SK-N-SH (cell line): ENCODE measurements around the gene GLUD1. TPM values are rescaled to one million over a fixed set of nuclear protein-coding genes. Genes with fewer than 3 reads are reported as not detected.
"Not testable (repeated sequence)": the region's sequence is repeated elsewhere in the genome, so short reads cannot be mapped to it uniquely, and the experiment has no call there.

Source experiments
- CTCF ChIA-PET: fragments of 300-600, 350-600 bp; formaldehyde crosslinking; extraction: SDS; loops from one replicate; lab custom pipeline; 2021; lab: Yijun Ruan, JAX
- POLR2A ChIA-PET: fragments of 350-600 bp; sonication (Branson Sonifier 250); formaldehyde crosslinking; extraction: SDS; loops from one replicate; lab custom pipeline; 2020; ENCODE audit warnings: antibody characterized with exemption, inconsistent platforms; lab: Yijun Ruan, JAX
- DNase-seq: peaks from one replicate; pipeline ENCODE4 v3.0.0; 2012
- H2AFZ ChIP-seq: fragments of 200-600 bp; sonication (generic); 2 replicates; pipeline ENCODE4 v1.8.1; 2016; ENCODE audit warnings: antibody characterized with exemption, mild to moderate bottlenecking, low read depth
- H3F3A ChIP-seq: fragments of 200-600 bp; sonication (generic); replicated peaks from 2 replicates; pipeline ENCODE3; 2016; ENCODE audit warnings: antibody characterized with exemption, mild to moderate bottlenecking; ENCODE audit not compliant: insufficient read depth
- H3K27ac ChIP-seq, 2 experiments: fragments of 200-500 bp in 1 of 2; fragments of 200-600 bp in 1 of 2; sonication (Bioruptor generic) in 1 of 2; sonication (generic), shearing (Covaris generic) in 1 of 2; 2 replicates each; pipeline versions ENCODE4 v1.5.1 to v1.6.1; 2014 to 2016; ENCODE audit warnings: low read depth in 2 of 2, inconsistent platforms in 1 of 2, low read length in 1 of 2, mild to moderate bottlenecking in 1 of 2, mixed read lengths in 1 of 2
- H3K27me3 ChIP-seq: fragments of 200-600 bp; sonication (generic), shearing (Covaris generic); 2 replicates; pipeline ENCODE4 v1.6.1; 2016; ENCODE audit warnings: mixed run types; ENCODE audit not compliant: insufficient read depth
- H3K36me3 ChIP-seq, 2 experiments: fragments of 200-500 bp in 1 of 2; fragments of 200-600 bp in 1 of 2; sonication (Bioruptor generic) in 1 of 2; sonication (generic) in 1 of 2; replicated peaks in 1 of 2; 2 replicates each; pipeline versions ENCODE3 to v1.5.1; 2014 to 2016; ENCODE audit warnings: low read length in 1 of 2, mild to moderate bottlenecking in 1 of 2; ENCODE audit not compliant: insufficient read depth in 2 of 2, control insufficient read depth in 1 of 2
- H3K4me1 ChIP-seq, 2 experiments: fragments of 200-500 bp in 1 of 2; fragments of 200-600 bp in 1 of 2; sonication (Bioruptor generic) in 1 of 2; sonication (generic), shearing (Covaris generic) in 1 of 2; 2 replicates each; pipeline versions ENCODE4 v1.5.1 to v1.6.1; 2014 to 2016; ENCODE audit warnings: low read depth in 1 of 2, low read length in 1 of 2, mixed run types in 1 of 2; ENCODE audit not compliant: insufficient read depth in 2 of 2, control insufficient read depth in 1 of 2
- H3K4me2 ChIP-seq: fragments of 200-600 bp; sonication (generic), shearing (Covaris generic); 2 replicates; pipeline ENCODE4 v1.6.1; 2017; ENCODE audit warnings: mixed run types
- H3K4me3 ChIP-seq, 2 experiments: fragments of 200-500 bp in 1 of 2; fragments of 200-600 bp in 1 of 2; sonication (Bioruptor generic) in 1 of 2; sonication (generic), shearing (Covaris generic) in 1 of 2; 2 replicates each; pipeline versions ENCODE4 v1.5.1 to v1.8.1; 2014 to 2016; ENCODE audit warnings: low read depth in 2 of 2, inconsistent platforms in 1 of 2, low read length in 1 of 2, mild to moderate bottlenecking in 1 of 2, mixed read lengths in 1 of 2, moderate library complexity in 1 of 2
- H3K79me2 ChIP-seq: fragments of 200-600 bp; sonication (generic); 2 replicates; pipeline ENCODE4 v1.8.1; 2017; ENCODE audit warnings: mild to moderate bottlenecking; ENCODE audit not compliant: insufficient read depth
- H3K9ac ChIP-seq: fragments of 200-600 bp; sonication (generic); 2 replicates; pipeline ENCODE4 v1.6.1; 2017; ENCODE audit warnings: mixed run types
- H3K9me2 ChIP-seq: fragments of 200-600 bp; sonication (generic); 2 replicates; pipeline ENCODE4 v1.6.1; 2017; ENCODE audit warnings: mixed run types
- H3K9me3 ChIP-seq: fragments of 200-600 bp; sonication (generic); 2 replicates; pipeline ENCODE4 v1.6.1; 2017; ENCODE audit warnings: mixed run types, mild to moderate bottlenecking, moderate library complexity
- H4K20me1 ChIP-seq: fragments of 200-600 bp; sonication (generic); 2 replicates; pipeline ENCODE4 v1.6.1; 2017; ENCODE audit warnings: mild to moderate bottlenecking, mixed run types; ENCODE audit not compliant: insufficient read depth
- EP300 ChIP-seq, 2 experiments: IDR thresholded peaks; 2 replicates each; pipeline versions ENCODE4 v1.4.0 to v1.6.1; 2012; ENCODE audit warnings: borderline replicate concordance in 1 of 2, low read depth in 1 of 2, low read length in 1 of 2
- FOSL2 ChIP-seq: IDR thresholded peaks from 2 replicates; pipeline ENCODE4 v1.4.0; 2012; ENCODE audit warnings: low read depth, mild to moderate bottlenecking, moderate library complexity, borderline replicate concordance
- JUND ChIP-seq: IDR thresholded peaks from 2 replicates; pipeline ENCODE4 v1.4.0; 2012
- MEF2A ChIP-seq: IDR thresholded peaks from 2 replicates; pipeline ENCODE4 v1.4.0; 2012; ENCODE audit warnings: low read depth, borderline replicate concordance
- POLR2AphosphoS5 ChIP-seq: IDR thresholded peaks from 2 replicates; pipeline ENCODE4 v1.6.1; 2012; ENCODE audit warnings: low read depth, low read length
- TCF12 ChIP-seq: IDR thresholded peaks from 2 replicates; pipeline ENCODE4 v1.4.0; 2012
- WGBS: methylation state at CpG from one replicate; pipeline ENCODE4 v1.1.6; 2017; ENCODE audit warnings: low lambda C conversion rate; 5-methylcytosine and 5-hydroxymethylcytosine counted together
- polyA plus RNA-seq, 3 experiments: library from polyadenylated mRNA; depleted of rRNA; stranded (reverse); fragments of >200 nt; gene quantifications; 2 replicates each; pipeline ENCODE4 v1.2.3, GENCODE V29; 2012
- TF ChIP-seq, protein P1 (sequence below): IDR thresholded peaks from 2 replicates; pipeline ENCODE4; 2012

GLUD1 gene
- polyA plus RNA-seq, 1 of the 3 experiments (the other 2 are of a cell fraction), result 43.3 TPM

DNA sequence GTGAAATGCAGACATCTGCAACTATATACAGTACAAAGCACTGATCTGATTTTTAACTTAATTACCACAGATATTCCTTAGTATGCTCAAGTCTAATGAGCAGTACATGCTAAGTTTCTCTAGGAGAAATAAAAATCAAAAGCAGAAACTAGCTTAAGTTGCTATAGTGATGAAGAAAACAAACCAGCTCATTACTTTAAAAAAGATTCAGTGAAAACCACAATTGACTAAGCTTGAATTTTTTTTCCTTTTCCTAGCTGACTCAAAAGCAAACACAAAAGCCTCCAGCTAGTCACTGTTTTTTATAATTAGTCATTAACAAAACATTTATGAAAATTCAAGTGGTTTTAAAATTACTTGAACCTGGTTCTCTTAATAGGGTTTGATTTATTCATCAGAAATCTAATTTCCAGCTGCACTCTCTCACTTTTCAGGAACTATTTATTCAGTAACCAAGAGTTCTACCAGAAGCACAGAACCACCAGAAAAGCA is 10.3 kb downstream of the GLUD1 start:
- peak overlapping the region in 1 of 2 experiments; percentile 30; a peak in 1 of 4 replicates for H3K4me3 ChIP-seq
- H2AFZ ChIP-seq, DNase-seq, CTCF ChIA-PET, H3K9me3 ChIP-seq, H3K27me3 ChIP-seq, H3K9me2 ChIP-seq, POLR2A ChIA-PET: not testable (repeated sequence)
- peak; percentile 30; the same call in 1 of the 2 replicates for TF ChIP-seq POLR2AphosphoS5
- TF ChIP-seq, protein P1, sequence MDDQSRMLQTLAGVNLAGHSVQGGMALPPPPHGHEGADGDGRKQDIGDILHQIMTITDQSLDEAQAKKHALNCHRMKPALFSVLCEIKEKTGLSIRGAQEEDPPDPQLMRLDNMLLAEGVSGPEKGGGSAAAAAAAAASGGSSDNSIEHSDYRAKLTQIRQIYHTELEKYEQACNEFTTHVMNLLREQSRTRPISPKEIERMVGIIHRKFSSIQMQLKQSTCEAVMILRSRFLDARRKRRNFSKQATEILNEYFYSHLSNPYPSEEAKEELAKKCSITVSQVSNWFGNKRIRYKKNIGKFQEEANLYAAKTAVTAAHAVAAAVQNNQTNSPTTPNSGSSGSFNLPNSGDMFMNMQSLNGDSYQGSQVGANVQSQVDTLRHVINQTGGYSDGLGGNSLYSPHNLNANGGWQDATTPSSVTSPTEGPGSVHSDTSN, result peak; percentile 57
- 0 out of 2 replicates have a peak, but pooled peaks have one; percentile 24 for TF ChIP-seq MEF2A
- peak; percentile 67 for TF ChIP-seq TCF12
- TF ChIP-seq JUND, result peak; percentile 23; the same call in 1 of the 2 replicates
- 0 out of 4 replicates have a peak, but pooled peaks of 1 of the 2 experiments have one; percentile 41 for TF ChIP-seq EP300 (IDR thresholded peaks at IDR 0.05; ENCODE audit: borderline replicate concordance in 1 of 2, low read depth in 1 of 2, low read length in 1 of 2)
- peak; percentile 10; the same call in 1 of the 2 replicates for TF ChIP-seq FOSL2
- H3K36me3 ChIP-seq, result peaks cover 13 to 24% of the 10 kb centered on the region in 2 experiments
- H3K4me1 ChIP-seq, result peaks cover 17 to 25% of the 10 kb centered on the region in 2 experiments
- H3K79me2 ChIP-seq, result peaks cover 66% of the 10 kb centered on the region
- H3F3A ChIP-seq, result peaks cover 31% of the 10 kb centered on the region
- H3K27ac ChIP-seq, result peak overlapping the region; percentile 52 to 97
- peak overlapping the region; percentile 71 for H3K9ac ChIP-seq
- H4K20me1 ChIP-seq, result peaks cover 24% of the 10 kb centered on the region
- H3K4me2 ChIP-seq, result peak overlapping the region; percentile 55

DNA sequence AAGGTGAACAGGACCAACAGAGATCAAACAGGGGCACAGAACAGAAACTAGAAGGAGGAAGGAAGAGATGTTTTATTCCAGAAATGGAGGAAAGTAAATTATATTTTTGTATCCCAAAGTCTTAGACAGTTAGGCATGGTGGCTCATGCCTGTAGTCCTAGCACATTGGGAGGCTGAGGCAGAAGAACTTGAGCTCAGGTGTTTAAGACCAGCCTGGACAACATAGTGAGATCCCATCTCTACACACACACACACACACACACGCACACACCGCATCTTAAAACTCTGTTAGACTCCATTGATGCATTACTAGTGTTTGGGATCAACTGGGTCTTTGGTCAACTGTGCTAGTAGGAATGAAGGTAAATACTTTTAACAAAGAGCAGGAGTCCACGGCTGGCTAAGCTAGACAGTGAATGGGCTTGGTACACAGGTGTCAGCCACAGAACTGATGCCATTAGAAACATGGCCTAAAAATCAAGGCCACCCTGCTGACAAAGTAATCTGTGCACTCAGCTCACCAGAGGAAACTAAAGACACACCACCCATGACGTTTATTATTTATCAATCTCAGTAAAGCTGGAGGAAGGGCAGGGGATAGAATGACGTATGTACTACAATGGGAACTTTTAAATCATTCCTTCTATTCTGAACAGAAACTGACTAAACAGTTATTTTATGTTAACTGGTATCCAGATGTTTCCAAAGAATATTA is 10.9 kb downstream of the GLUD1 start:
- CTCF ChIA-PET, H3K9me3 ChIP-seq, DNase-seq, POLR2A ChIA-PET, H3K27me3 ChIP-seq, H3K9me2 ChIP-seq, H2AFZ ChIP-seq: not testable (repeated sequence)
- peak overlapping the region; percentile 52 to 97 for H3K27ac ChIP-seq
- WGBS, result 41% methylated on average over 5 of the region's 5 CpGs
- peak overlapping the region; percentile 71 for H3K9ac ChIP-seq
- peaks cover 65% of the 10 kb centered on the region for H3K79me2 ChIP-seq
- H3F3A ChIP-seq, result peaks cover 31% of the 10 kb centered on the region
- H3K4me2 ChIP-seq, result peak overlapping the region; percentile 55
- H4K20me1 ChIP-seq, result peaks cover 24% of the 10 kb centered on the region
- peaks cover 17 to 25% of the 10 kb centered on the region in 2 experiments for H3K4me1 ChIP-seq
- H3K4me3 ChIP-seq, result peak overlapping the region in 1 of 2 experiments; percentile 30; a peak in 1 of 4 replicates
- peaks cover 8 to 21% of the 10 kb centered on the region in 2 experiments for H3K36me3 ChIP-seq

DNA sequence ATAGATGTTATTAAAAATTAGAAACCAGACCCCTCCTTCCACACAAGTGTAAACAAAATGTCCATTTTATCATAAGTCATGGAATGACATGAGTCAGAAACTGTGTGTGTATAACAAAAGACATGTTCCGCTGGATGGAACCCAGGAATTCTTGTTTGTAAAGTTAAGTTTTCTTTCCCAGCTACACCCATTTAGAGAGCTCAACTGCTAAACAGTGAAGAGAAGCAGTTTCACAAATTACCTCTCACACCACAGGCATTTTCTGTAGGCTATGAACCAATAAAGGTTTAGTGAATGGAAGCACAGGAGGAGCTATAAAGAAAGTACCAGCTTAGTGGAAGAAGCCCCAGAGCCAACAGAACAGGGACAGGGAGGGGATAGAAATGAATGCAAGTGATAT is 12.4 kb downstream of the GLUD1 start:
- POLR2A ChIA-PET, H3K9me3 ChIP-seq, DNase-seq, H3K27me3 ChIP-seq, H3K9ac ChIP-seq, H2AFZ ChIP-seq, H3K9me2 ChIP-seq, H3K36me3 ChIP-seq, CTCF ChIA-PET, H3K4me3 ChIP-seq: not testable (repeated sequence)
- peaks cover 58% of the 10 kb centered on the region for H3K79me2 ChIP-seq
- H4K20me1 ChIP-seq, result peaks cover 15% of the 10 kb centered on the region
- H3F3A ChIP-seq, result peaks cover 31% of the 10 kb centered on the region
- 62% methylated on average over 1 of the region's 1 CpG for WGBS
- H3K27ac ChIP-seq, result peak overlapping the region; percentile 32 to 97
- peaks cover 17 to 25% of the 10 kb centered on the region in 2 experiments for H3K4me1 ChIP-seq
- H3K4me2 ChIP-seq, result peak overlapping the region; percentile 20; the same call in 1 of the 2 replicates

DNA sequence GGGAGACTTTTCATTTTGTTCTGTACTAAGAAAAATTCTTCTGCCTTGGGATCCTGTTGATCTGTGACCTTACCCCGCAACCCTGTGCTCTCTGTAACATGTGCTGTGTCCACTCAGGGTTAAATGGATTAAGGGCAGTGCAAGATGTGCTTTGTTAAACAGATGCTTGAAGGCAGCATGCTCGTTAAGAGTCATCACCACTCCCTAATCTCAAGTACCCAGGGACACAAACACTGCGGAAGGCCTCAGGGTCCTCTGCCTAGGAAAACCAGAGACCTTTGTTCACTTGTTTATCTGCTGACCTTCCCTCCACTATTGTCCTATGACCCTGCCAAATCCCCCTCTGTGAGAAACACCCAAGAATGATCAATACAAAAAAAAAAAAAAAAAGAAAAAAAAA is 13.1 kb downstream of the GLUD1 start:
- H3K27me3 ChIP-seq, H3K9me2 ChIP-seq, POLR2A ChIA-PET, H3K36me3 ChIP-seq, DNase-seq, H3K4me2 ChIP-seq, H3K9me3 ChIP-seq, CTCF ChIA-PET, H3K4me3 ChIP-seq, H2AFZ ChIP-seq, H3K9ac ChIP-seq: not testable (repeated sequence)
- H4K20me1 ChIP-seq, result peaks cover 11% of the 10 kb centered on the region
- peaks cover 52% of the 10 kb centered on the region for H3K79me2 ChIP-seq
- WGBS, result 100% methylated on average over 1 of the region's 3 CpGs
- H3K4me1 ChIP-seq, result peaks cover 17 to 25% of the 10 kb centered on the region in 2 experiments
- peak overlapping the region; percentile 32 to 97 for H3K27ac ChIP-seq
- peaks cover 31% of the 10 kb centered on the region for H3F3A ChIP-seq

DNA sequence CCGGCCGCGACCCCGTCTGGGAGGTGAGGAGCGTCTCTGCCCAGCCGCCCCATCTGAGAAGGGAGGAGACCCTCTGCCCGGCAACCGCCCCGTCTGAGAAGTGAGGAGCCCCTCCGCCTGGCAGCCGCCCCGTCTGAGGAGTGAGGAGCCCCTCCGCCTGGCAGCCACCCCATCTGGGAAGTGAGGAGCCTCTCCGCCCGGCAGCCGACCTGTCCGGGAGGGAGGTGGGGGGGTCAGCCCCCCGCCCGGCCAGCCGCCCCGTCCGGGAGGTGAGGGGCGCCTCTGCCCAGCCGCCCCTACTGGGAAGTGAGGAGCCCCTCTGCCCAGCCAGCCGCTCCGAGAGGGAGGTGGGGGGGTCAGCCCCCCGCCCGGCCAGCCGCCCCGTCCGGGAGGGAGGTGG is 14.0 kb downstream of the GLUD1 start:
- CTCF ChIA-PET, DNase-seq, H2AFZ ChIP-seq, H3K4me2 ChIP-seq, POLR2A ChIA-PET, H3K4me3 ChIP-seq, H3K9me2 ChIP-seq, H3K27ac ChIP-seq, H3K9ac ChIP-seq, H3K27me3 ChIP-seq, H3K9me3 ChIP-seq: not testable (repeated sequence)
- peaks cover 0 to 11% of the 10 kb centered on the region in 2 experiments for H3K36me3 ChIP-seq
- H3F3A ChIP-seq, result peaks cover 29% of the 10 kb centered on the region
- peaks cover 11% of the 10 kb centered on the region for H4K20me1 ChIP-seq
- peaks cover 15 to 25% of the 10 kb centered on the region in 2 experiments for H3K4me1 ChIP-seq
- WGBS, result no CpG with 5 or more reads among the region's 31 CpGs
- H3K79me2 ChIP-seq, result peaks cover 43% of the 10 kb centered on the region
